ENCODE measurements around the gene TEX29.

The TEX29 gene

DNA sequence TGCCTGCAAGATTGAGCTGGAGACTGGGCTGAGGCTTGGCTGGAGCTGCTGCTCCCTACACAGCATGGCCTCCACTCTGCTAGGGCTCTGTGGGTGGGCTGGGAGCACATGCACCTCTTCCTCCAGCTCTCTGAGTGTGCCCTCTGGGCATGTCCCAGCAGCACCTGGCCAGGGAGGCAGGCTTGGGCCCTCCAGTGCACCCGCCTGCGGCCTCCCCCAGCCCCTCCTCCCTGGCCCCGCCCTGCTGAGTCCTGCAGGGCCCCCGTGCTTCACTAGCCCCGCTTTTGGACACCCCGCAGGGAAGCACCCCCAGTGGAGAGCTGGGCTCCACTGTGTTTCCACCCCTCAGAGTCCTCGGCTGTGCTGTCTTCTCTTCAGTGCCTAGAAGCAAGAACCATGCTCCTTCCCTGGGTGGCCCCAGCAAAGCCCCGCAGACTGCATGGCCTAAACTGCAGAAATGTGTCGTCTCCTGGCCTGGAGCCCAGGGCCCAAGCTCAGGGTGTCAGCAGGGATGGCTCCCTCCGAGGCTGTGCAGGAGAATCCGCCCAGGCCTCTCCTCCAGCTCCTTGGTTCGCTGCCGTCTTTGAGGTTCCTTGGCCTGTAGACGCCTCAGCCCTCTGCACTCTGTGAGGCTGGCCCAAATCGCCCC, 5.0 kb upstream of the TEX29 start:
- no peak for DNase-seq (ENCODE audit: low read depth)
- no peak overlapping the region for H3K4me3 ChIP-seq (ENCODE audit: low read depth, low read length)
- TF ChIP-seq POLR2A (IDR thresholded peaks at IDR 0.05; ENCODE audit: extremely low read depth, insufficient read length) = no peak
- TF ChIP-seq MYC (IDR thresholded peaks at IDR 0.05; ENCODE audit: low read depth, low read length) = no peak
- TF ChIP-seq CTCF (IDR thresholded peaks at IDR 0.05; ENCODE audit: low read depth, low read length) = no peak
- TF ChIP-seq, protein P1, sequence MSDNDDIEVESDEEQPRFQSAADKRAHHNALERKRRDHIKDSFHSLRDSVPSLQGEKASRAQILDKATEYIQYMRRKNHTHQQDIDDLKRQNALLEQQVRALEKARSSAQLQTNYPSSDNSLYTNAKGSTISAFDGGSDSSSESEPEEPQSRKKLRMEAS (IDR thresholded peaks at IDR 0.05; ENCODE audit: low read depth, low read length) = no peak

DNA sequence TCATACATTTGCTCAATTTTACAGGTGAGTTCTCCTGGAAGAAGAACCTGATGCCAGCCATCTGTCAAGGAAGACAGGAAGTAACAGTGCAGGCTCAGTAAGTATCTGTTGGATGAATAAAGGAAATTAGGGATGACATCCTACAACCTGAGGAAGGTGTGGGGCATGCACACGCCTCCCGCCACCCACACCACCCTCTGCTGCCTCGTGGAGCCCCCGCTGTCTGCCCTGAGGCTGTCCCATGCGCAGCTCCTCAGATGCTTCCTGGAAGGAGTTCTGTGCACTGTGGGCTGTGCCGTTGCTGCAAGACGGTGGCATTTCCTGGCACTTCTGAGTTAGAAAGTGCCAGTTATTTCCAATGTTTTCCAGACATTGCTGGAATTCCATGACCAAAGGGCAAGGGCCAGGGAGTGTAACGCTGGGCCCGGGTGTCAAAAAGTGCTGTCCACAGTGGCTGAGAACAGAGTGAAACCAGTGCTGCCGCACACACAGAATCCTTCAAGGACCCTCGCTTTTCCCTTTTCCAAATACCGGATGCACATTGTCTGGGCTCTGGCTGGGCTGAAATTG, 4.2 kb upstream of the TEX29 start:
- DNase-seq (ENCODE audit: low read depth) = no peak
- TF ChIP-seq, protein P1 (IDR thresholded peaks at IDR 0.05; ENCODE audit: low read depth, low read length) = no peak
- TF ChIP-seq MYC (IDR thresholded peaks at IDR 0.05; ENCODE audit: low read depth, low read length) (no peak), POLR2A (IDR thresholded peaks at IDR 0.05; ENCODE audit: extremely low read depth, insufficient read length) (no peak), CTCF (IDR thresholded peaks at IDR 0.05; ENCODE audit: low read depth, low read length) (no peak)
- H3K4me3 ChIP-seq (ENCODE audit: low read depth, low read length) = no peak overlapping the region

- no peak for TF ChIP-seq MYC (IDR thresholded peaks at IDR 0.05; ENCODE audit: low read depth, low read length)
- TF ChIP-seq CTCF (IDR thresholded peaks at IDR 0.05; ENCODE audit: low read depth, low read length) = no peak
- TF ChIP-seq POLR2A (IDR thresholded peaks at IDR 0.05; ENCODE audit: extremely low read depth, insufficient read length) = no peak
- TF ChIP-seq, protein P1 (IDR thresholded peaks at IDR 0.05; ENCODE audit: low read depth, low read length) = no peak
- no peak for DNase-seq (ENCODE audit: low read depth)
Observed at GRCh38 chr13:111317042-111317550, 3.3 kb upstream of the TEX29 start.

DNA sequence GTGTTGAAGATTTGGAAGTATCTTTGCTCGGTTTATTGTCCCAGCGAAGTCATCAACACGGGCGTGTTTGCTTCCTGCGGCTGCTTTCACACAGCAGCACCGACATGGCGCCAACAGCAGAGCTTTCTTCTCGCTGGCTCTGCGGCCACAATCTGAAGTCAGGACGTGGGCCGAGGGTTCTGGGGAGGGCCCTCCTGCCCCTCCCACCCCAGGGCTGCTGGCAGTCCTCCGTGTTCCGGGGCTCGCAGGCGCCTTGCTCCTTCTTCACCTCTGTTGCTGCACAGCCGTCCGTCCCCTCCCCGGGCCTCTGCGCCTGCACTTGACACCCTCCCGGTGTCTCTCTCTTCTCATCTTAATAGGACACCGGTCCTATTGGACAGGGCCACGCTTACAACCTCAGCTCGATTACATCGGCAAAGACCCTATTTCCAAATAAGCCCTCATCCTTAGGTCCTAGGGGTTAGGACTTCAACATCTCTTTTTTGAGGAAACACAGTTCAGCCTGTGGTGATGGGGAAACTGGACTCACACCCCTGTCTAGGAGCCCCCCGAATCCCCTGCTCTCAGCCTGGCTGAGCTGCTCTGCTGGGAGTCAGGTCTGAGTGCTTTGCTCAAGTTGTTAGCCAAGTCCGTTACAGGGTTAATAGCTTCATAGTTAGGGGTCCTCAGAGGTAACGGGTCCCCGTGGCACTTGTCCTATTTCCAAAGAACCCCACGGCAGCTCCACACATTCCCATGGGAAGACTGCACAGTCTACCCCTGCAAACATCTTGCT, 2.7 kb upstream of the TEX29 start:
- TF ChIP-seq POLR2A (IDR thresholded peaks at IDR 0.05; ENCODE audit: extremely low read depth, insufficient read length) (no peak), CTCF (IDR thresholded peaks at IDR 0.05; ENCODE audit: low read depth, low read length) (no peak), MYC (IDR thresholded peaks at IDR 0.05; ENCODE audit: low read depth, low read length) (no peak)
- TF ChIP-seq, protein P1 (IDR thresholded peaks at IDR 0.05; ENCODE audit: low read depth, low read length) = no peak
- DNase-seq (ENCODE audit: low read depth) = no peak
- H3K4me3 ChIP-seq (ENCODE audit: low read depth, low read length) = no peak overlapping the region

More at GRCh38 chr13:111317042-111317550, 3.3 kb upstream of the TEX29 start:
- H3K4me3 ChIP-seq (ENCODE audit: low read depth, low read length) = no peak overlapping the region

GRCh38 chr13:111318386-111318785, 2.1 kb upstream of the TEX29 start:
- no peak for DNase-seq (ENCODE audit: low read depth)
- TF ChIP-seq MYC (IDR thresholded peaks at IDR 0.05; ENCODE audit: low read depth, low read length) (no peak), CTCF (IDR thresholded peaks at IDR 0.05; ENCODE audit: low read depth, low read length) (no peak), POLR2A (IDR thresholded peaks at IDR 0.05; ENCODE audit: extremely low read depth, insufficient read length) (no peak)
- TF ChIP-seq, protein P1 (IDR thresholded peaks at IDR 0.05; ENCODE audit: low read depth, low read length) = no peak
- H3K4me3 ChIP-seq (ENCODE audit: low read depth, low read length) = no peak overlapping the region

All from NB4 (cell line).